GM23338 (cell line): Measurements from ENCODE around the gene KIAA2012. TPM values are rescaled to one million over a fixed set of nuclear protein-coding genes. Genes with fewer than 3 reads are reported as not detected.

Experiments
- ATAC-seq: fragments of 200-7000 bp; cut with Tn5 transposase; 3 replicates; pipeline ENCODE4 v1.9.1; 2020
- DNase-seq: peaks from one replicate; pipeline ENCODE4 v3.0.0-alpha.2; 2015; ENCODE audit warnings: low spot score
- H2AFZ ChIP-seq: fragments of 200-600 bp; sonication (generic); 2 replicates; pipeline ENCODE4 v1.8.0; 2016; ENCODE audit warnings: antibody characterized with exemption, mild to moderate bottlenecking, moderate library complexity
- H3F3A ChIP-seq: fragments of 200-600 bp; sonication (generic); replicated peaks from 2 replicates; pipeline ENCODE4 v1.8.0; 2017; ENCODE audit warnings: antibody characterized with exemption, mixed run types, low read depth
- H3K27ac ChIP-seq: fragments of 200-600 bp; sonication (generic); 2 replicates; pipeline ENCODE4 v1.6.1; 2016; ENCODE audit warnings: low read depth
- H3K27me3 ChIP-seq: fragments of 200-600 bp; sonication (generic); 2 replicates; pipeline ENCODE4 v1.8.0; 2016; ENCODE audit warnings: mild to moderate bottlenecking, mixed run types, moderate library complexity; ENCODE audit not compliant: insufficient read depth
- H3K36me3 ChIP-seq: fragments of 200-600 bp; sonication (generic); 2 replicates; pipeline ENCODE4 v1.8.0; 2016; ENCODE audit warnings: mild to moderate bottlenecking; ENCODE audit not compliant: insufficient read depth
- H3K4me1 ChIP-seq: fragments of 200-600 bp; sonication (generic); 2 replicates; pipeline ENCODE4 v1.8.0; 2016; ENCODE audit warnings: mild to moderate bottlenecking, moderate library complexity; ENCODE audit not compliant: insufficient read depth
- H3K4me2 ChIP-seq: fragments of 200-600 bp; sonication (generic); 2 replicates; pipeline ENCODE4 v1.7.1; 2017; ENCODE audit warnings: mixed run types
- H3K4me3 ChIP-seq: fragments of 200-600 bp; sonication (generic); 2 replicates; pipeline ENCODE4 v1.6.1; 2016; ENCODE audit warnings: mixed run types
- H3K79me2 ChIP-seq: fragments of 200-600 bp; sonication (generic); replicated peaks from 2 replicates; pipeline ENCODE4 v1.8.0; 2017; ENCODE audit warnings: mild to moderate bottlenecking; ENCODE audit not compliant: insufficient read depth
- H3K9me2 ChIP-seq: fragments of 200-600 bp; sonication (generic); 2 replicates; pipeline ENCODE4 v1.8.0; 2017; ENCODE audit not compliant: insufficient read depth
- H4K20me1 ChIP-seq: fragments of 200-600 bp; sonication (generic); replicated peaks from 2 replicates; pipeline ENCODE4 v1.8.0; 2017; ENCODE audit warnings: mild to moderate bottlenecking; ENCODE audit not compliant: insufficient read depth
- H3K27ac Mint-ChIP-seq: 2 replicates; pipeline ENCODE4 v1.8.0; 2020; ENCODE audit warnings: inconsistent platforms, mild to moderate bottlenecking, moderate library complexity, mixed read lengths
- H3K27me3 Mint-ChIP-seq: 3 replicates; pipeline ENCODE4 v1.8.0; 2022; ENCODE audit warnings: low read depth, mild to moderate bottlenecking, moderate library complexity, mixed read lengths, inconsistent platforms; ENCODE audit not compliant: insufficient read depth, poor library complexity
- H3K36me3 Mint-ChIP-seq: 3 replicates; pipeline ENCODE4 v1.8.0; 2021; ENCODE audit warnings: low read depth, mild to moderate bottlenecking, inconsistent platforms, moderate library complexity, mixed read lengths
- H3K4me1 Mint-ChIP-seq: 3 replicates; pipeline ENCODE4 v1.8.0; 2020; ENCODE audit warnings: mild to moderate bottlenecking, inconsistent platforms, mixed read lengths
- H3K4me3 Mint-ChIP-seq: 3 replicates; pipeline ENCODE4 v1.8.0; 2021; ENCODE audit warnings: moderate library complexity, mild to moderate bottlenecking, inconsistent platforms, mixed read lengths
- H3K9me3 Mint-ChIP-seq: 3 replicates; pipeline ENCODE4 v1.8.0; 2020; ENCODE audit warnings: moderate library complexity, mild to moderate bottlenecking, inconsistent platforms, mixed read lengths
- CREB1 ChIP-seq: fragments of 250-450 bp; sonication (Bioruptor Pico); IDR thresholded peaks from 2 replicates; pipeline ENCODE4 v1.5.0; 2020; ENCODE audit warnings: low read depth, mild to moderate bottlenecking, moderate library complexity
- CTCF ChIP-seq, 2 experiments: fragments of 200-600 bp in 1 of 2; sonication (generic) in 1 of 2; conservative IDR thresholded peaks; 2 replicates each; pipeline versions ENCODE4 v1.5.1 to v1.6.1; 2016 to 2017; ENCODE audit warnings: antibody characterized with exemption in 2 of 2, low read depth in 2 of 2, mild to moderate bottlenecking in 2 of 2, moderate library complexity in 1 of 2
- ETS1 ChIP-seq: IDR thresholded peaks from 2 replicates; pipeline ENCODE4 v1.6.1; 2016; ENCODE audit warnings: antibody characterized with exemption
- EZH2 ChIP-seq: fragments of 200-600 bp; sonication (generic); IDR thresholded peaks from one replicate; pipeline ENCODE4 v1.8.0; 2017; ENCODE audit warnings: antibody characterized with exemption, mild to moderate bottlenecking, low read depth; ENCODE audit not compliant: unreplicated experiment
- EZH2phosphoT487 ChIP-seq: fragments of 200-600 bp; sonication (generic); IDR thresholded peaks from one replicate; pipeline ENCODE4 v1.8.1; 2018; ENCODE audit warnings: antibody characterized with exemption; ENCODE audit not compliant: unreplicated experiment
- JUNB ChIP-seq: IDR thresholded peaks from one replicate; pipeline ENCODE4 v1.6.1; 2016; ENCODE audit warnings: antibody characterized with exemption; ENCODE audit not compliant: unreplicated experiment
- NANOG ChIP-seq: IDR thresholded peaks from 2 replicates; pipeline ENCODE4 v1.6.1; 2016; ENCODE audit warnings: antibody characterized with exemption, borderline replicate concordance
- POLR2AphosphoS5 ChIP-seq: IDR thresholded peaks from 2 replicates; pipeline ENCODE4 v1.6.1; 2016; ENCODE audit warnings: antibody characterized with exemption, low read depth
- STAT1 ChIP-seq: IDR thresholded peaks from one replicate; pipeline ENCODE4 v1.6.1; 2016; ENCODE audit warnings: antibody characterized with exemption; ENCODE audit not compliant: unreplicated experiment
- ZNF114 ChIP-seq: fragments of 250-450 bp; sonication (Bioruptor Pico); IDR thresholded peaks from 2 replicates; pipeline ENCODE4 v1.5.0; 2020; ENCODE audit warnings: mild to moderate bottlenecking, moderate library complexity
- ZNF331 ChIP-seq: fragments of 250-450 bp; sonication (Bioruptor Pico); IDR thresholded peaks from 2 replicates; pipeline ENCODE4 v1.5.0; 2020; ENCODE audit warnings: low read depth, mild to moderate bottlenecking, moderate library complexity
- polyA plus RNA-seq: library from polyadenylated mRNA; unstranded; fragments of >200 nt; fragmentation: Nextera tagmentation; extraction: Ambion mirVana; gene quantifications from 2 replicates; pipeline ENCODE4 v1.2.1, GENCODE V29; 2016
- total RNA-seq: library from RNA; depleted of rRNA; stranded (reverse); fragments of >200 nt; shearing (Covaris generic); gene quantifications from 2 replicates; pipeline ENCODE4 v1.2.3, GENCODE V29; 2014
- TF ChIP-seq, protein P1 (sequence below): IDR thresholded peaks from one replicate; pipeline ENCODE4 v1.6.1; 2018; ENCODE audit warnings: antibody characterized with exemption; ENCODE audit not compliant: unreplicated experiment
- TF ChIP-seq, protein P2 (sequence below): fragments of 250-450 bp; sonication (Bioruptor Pico); IDR thresholded peaks from 2 replicates; pipeline ENCODE4 v1.5.0; 2020; ENCODE audit warnings: mild to moderate bottlenecking, moderate library complexity

The KIAA2012 gene
- total and polyA plus RNA-seq, 2 experiments from 2014 or later: 0.03 to 0.08 TPM

GRCh38 chr2:202110491-202110890 lies 37.4 kb downstream of the KIAA2012 start:
- H3K27ac Mint-ChIP-seq: no peak overlapping the region
- no peak; the same call in 2 of the 3 replicates for ATAC-seq
- H2AFZ ChIP-seq: peak overlapping the region; percentile 83
- H3K79me2 ChIP-seq: no peaks in the 10 kb centered on the region
- TF ChIP-seq, protein P1, sequence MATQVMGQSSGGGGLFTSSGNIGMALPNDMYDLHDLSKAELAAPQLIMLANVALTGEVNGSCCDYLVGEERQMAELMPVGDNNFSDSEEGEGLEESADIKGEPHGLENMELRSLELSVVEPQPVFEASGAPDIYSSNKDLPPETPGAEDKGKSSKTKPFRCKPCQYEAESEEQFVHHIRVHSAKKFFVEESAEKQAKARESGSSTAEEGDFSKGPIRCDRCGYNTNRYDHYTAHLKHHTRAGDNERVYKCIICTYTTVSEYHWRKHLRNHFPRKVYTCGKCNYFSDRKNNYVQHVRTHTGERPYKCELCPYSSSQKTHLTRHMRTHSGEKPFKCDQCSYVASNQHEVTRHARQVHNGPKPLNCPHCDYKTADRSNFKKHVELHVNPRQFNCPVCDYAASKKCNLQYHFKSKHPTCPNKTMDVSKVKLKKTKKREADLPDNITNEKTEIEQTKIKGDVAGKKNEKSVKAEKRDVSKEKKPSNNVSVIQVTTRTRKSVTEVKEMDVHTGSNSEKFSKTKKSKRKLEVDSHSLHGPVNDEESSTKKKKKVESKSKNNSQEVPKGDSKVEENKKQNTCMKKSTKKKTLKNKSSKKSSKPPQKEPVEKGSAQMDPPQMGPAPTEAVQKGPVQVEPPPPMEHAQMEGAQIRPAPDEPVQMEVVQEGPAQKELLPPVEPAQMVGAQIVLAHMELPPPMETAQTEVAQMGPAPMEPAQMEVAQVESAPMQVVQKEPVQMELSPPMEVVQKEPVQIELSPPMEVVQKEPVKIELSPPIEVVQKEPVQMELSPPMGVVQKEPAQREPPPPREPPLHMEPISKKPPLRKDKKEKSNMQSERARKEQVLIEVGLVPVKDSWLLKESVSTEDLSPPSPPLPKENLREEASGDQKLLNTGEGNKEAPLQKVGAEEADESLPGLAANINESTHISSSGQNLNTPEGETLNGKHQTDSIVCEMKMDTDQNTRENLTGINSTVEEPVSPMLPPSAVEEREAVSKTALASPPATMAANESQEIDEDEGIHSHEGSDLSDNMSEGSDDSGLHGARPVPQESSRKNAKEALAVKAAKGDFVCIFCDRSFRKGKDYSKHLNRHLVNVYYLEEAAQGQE: no peak
- TF ChIP-seq CREB1 (CRISPR knock-in tag): no peak
- no peak for TF ChIP-seq STAT1
- TF ChIP-seq ETS1: no peak
- no peak for TF ChIP-seq EZH2phosphoT487
- TF ChIP-seq ZNF114 (CRISPR knock-in tag): no peak
- no peak for TF ChIP-seq JUNB
- TF ChIP-seq, protein P2, sequence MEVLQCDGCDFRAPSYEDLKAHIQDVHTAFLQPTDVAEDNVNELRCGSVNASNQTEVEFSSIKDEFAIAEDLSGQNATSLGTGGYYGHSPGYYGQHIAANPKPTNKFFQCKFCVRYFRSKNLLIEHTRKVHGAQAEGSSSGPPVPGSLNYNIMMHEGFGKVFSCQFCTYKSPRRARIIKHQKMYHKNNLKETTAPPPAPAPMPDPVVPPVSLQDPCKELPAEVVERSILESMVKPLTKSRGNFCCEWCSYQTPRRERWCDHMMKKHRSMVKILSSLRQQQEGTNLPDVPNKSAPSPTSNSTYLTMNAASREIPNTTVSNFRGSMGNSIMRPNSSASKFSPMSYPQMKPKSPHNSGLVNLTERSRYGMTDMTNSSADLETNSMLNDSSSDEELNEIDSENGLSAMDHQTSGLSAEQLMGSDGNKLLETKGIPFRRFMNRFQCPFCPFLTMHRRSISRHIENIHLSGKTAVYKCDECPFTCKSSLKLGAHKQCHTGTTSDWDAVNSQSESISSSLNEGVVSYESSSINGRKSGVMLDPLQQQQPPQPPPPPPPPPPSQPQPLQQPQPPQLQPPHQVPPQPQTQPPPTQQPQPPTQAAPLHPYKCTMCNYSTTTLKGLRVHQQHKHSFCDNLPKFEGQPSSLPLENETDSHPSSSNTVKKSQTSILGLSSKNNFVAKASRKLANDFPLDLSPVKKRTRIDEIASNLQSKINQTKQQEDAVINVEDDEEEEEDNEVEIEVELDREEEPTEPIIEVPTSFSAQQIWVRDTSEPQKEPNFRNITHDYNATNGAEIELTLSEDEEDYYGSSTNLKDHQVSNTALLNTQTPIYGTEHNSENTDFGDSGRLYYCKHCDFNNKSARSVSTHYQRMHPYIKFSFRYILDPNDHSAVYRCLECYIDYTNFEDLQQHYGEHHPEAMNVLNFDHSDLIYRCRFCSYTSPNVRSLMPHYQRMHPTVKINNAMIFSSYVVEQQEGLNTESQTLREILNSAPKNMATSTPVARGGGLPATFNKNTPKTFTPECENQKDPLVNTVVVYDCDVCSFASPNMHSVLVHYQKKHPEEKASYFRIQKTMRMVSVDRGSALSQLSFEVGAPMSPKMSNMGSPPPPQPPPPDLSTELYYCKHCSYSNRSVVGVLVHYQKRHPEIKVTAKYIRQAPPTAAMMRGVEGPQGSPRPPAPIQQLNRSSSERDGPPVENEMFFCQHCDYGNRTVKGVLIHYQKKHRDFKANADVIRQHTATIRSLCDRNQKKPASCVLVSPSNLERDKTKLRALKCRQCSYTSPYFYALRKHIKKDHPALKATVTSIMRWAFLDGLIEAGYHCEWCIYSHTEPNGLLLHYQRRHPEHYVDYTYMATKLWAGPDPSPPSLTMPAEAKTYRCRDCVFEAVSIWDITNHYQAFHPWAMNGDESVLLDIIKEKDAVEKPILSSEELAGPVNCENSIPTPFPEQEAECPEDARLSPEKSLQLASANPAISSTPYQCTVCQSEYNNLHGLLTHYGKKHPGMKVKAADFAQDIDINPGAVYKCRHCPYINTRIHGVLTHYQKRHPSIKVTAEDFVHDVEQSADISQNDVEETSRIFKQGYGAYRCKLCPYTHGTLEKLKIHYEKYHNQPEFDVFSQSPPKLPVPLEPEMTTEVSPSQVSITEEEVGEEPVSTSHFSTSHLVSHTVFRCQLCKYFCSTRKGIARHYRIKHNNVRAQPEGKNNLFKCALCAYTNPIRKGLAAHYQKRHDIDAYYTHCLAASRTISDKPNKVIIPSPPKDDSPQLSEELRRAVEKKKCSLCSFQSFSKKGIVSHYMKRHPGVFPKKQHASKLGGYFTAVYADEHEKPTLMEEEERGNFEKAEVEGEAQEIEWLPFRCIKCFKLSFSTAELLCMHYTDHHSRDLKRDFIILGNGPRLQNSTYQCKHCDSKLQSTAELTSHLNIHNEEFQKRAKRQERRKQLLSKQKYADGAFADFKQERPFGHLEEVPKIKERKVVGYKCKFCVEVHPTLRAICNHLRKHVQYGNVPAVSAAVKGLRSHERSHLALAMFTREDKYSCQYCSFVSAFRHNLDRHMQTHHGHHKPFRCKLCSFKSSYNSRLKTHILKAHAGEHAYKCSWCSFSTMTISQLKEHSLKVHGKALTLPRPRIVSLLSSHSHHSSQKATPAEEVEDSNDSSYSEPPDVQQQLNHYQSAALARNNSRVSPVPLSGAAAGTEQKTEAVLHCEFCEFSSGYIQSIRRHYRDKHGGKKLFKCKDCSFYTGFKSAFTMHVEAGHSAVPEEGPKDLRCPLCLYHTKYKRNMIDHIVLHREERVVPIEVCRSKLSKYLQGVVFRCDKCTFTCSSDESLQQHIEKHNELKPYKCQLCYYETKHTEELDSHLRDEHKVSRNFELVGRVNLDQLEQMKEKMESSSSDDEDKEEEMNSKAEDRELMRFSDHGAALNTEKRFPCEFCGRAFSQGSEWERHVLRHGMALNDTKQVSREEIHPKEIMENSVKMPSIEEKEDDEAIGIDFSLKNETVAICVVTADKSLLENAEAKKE (CRISPR knock-in tag): no peak
- TF ChIP-seq NANOG: no peak
- TF ChIP-seq ZNF331: no peak
- TF ChIP-seq EZH2: no peak
- TF ChIP-seq POLR2AphosphoS5: no peak
- TF ChIP-seq CTCF (conservative IDR thresholded peaks at IDR 0.05; ENCODE audit: low read depth in 2 of 2): no peak
- peaks cover 26% of the 10 kb centered on the region for H3K4me1 ChIP-seq
- H3K27me3 Mint-ChIP-seq: no peaks in the 10 kb centered on the region
- H3K4me3 ChIP-seq: no peak overlapping the region
- H3K9me2 ChIP-seq: no peaks in the 10 kb centered on the region
- peaks cover 8% of the 10 kb centered on the region; the same call in 1 of the 2 replicates for H3F3A ChIP-seq
- H3K36me3 ChIP-seq: no peaks in the 10 kb centered on the region
- H3K4me3 Mint-ChIP-seq: no peak overlapping the region
- H3K9me3 Mint-ChIP-seq: no peaks in the 10 kb centered on the region
- H3K4me2 ChIP-seq: no peak overlapping the region
- H3K4me1 Mint-ChIP-seq: peaks cover 28% of the 10 kb centered on the region
- no peak for DNase-seq
- no peak overlapping the region; the same call in 1 of the 2 replicates for H3K27ac ChIP-seq
- no peaks in the 10 kb centered on the region for H4K20me1 ChIP-seq
- H3K27me3 ChIP-seq: no peaks in the 10 kb centered on the region
- no peaks in the 10 kb centered on the region for H3K36me3 Mint-ChIP-seq
